ENCODE results near the gene ACADM.

DNA sequence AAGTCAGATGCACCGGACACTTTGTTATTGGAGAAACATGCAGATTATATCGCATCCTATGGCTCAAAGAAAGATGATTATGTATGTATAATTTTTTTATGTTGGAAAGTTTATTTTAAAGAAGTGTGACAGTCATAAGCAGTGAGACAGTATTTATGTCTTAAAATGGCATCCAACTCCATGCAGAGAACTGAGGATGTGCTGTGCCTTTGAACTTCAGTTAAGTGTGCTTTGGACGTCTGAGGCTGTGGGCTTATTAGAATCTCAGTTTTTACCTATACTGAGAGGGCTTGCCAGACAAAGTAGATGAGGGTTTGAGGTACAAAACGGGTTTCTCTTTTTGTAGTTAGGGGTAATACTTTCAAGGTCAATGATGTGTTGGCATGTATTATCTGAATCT lies 63.0 kb downstream of the ACADM start:
- TF ChIP-seq, protein P1, sequence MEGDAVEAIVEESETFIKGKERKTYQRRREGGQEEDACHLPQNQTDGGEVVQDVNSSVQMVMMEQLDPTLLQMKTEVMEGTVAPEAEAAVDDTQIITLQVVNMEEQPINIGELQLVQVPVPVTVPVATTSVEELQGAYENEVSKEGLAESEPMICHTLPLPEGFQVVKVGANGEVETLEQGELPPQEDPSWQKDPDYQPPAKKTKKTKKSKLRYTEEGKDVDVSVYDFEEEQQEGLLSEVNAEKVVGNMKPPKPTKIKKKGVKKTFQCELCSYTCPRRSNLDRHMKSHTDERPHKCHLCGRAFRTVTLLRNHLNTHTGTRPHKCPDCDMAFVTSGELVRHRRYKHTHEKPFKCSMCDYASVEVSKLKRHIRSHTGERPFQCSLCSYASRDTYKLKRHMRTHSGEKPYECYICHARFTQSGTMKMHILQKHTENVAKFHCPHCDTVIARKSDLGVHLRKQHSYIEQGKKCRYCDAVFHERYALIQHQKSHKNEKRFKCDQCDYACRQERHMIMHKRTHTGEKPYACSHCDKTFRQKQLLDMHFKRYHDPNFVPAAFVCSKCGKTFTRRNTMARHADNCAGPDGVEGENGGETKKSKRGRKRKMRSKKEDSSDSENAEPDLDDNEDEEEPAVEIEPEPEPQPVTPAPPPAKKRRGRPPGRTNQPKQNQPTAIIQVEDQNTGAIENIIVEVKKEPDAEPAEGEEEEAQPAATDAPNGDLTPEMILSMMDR (IDR thresholded peaks at IDR 0.05), result no peak
- no peak for TF ChIP-seq ZFX (IDR thresholded peaks at IDR 0.05; ENCODE audit: borderline replicate concordance)
